Muscle of leg (tissue), 11 donors: ENCODE data around the gene CCDC137. TPM values are rescaled to one million over a fixed set of nuclear protein-coding genes. Genes with fewer than 3 reads are reported as not detected.
A peak's percentile ranks its signal among the peaks of the same experiment; 100 is the strongest.

Experiments
- DNase-seq: peaks from one replicate; pipeline ENCODE4 v3.0.0; 2013
- H3K27ac ChIP-seq: one replicate; pipeline ENCODE4 v1.5.1; 2013; ENCODE audit warnings: mild to moderate bottlenecking, low read length, control low read depth
- H3K27me3 ChIP-seq: one replicate; pipeline ENCODE4 v1.6.1; 2013; ENCODE audit warnings: low read length; ENCODE audit not compliant: control insufficient read depth, insufficient read depth
- H3K36me3 ChIP-seq: one replicate; pipeline ENCODE4 v1.6.1; 2013; ENCODE audit warnings: low read length; ENCODE audit not compliant: control insufficient read depth, insufficient read depth
- H3K4me1 ChIP-seq: one replicate; pipeline ENCODE4 v1.6.1; 2013; ENCODE audit warnings: low read length; ENCODE audit not compliant: control insufficient read depth, insufficient read depth
- H3K4me3 ChIP-seq: one replicate; pipeline ENCODE4 v1.5.1; 2013; ENCODE audit warnings: low read length, control low read depth
- H3K9me3 ChIP-seq: replicated peaks from 2 replicates; pipeline ENCODE4 v1.6.1; 2013; ENCODE audit warnings: low read depth, low read length; ENCODE audit not compliant: control insufficient read depth
- WGBS: methylation state at CpG from one replicate; pipeline ENCODE4 v1.1.5; 2013; ENCODE audit warnings: missing lambda C conversion rate; ENCODE audit not compliant: insufficient coverage; 5-methylcytosine and 5-hydroxymethylcytosine counted together
- polyA plus RNA-seq, 8 donors: library from polyadenylated mRNA; unstranded; fragments of 120-200 nt; gene quantifications; one replicate each; pipeline versions ENCODE4 v1.2.1 to v1.2.3, GENCODE V29; 2013; ENCODE audit warnings: inconsistent platforms in 1 of 8, low replicate concordance in 1 of 8; ENCODE audit not compliant: insufficient read length in 8 of 8, insufficient read depth in 1 of 8
- total RNA-seq: library from RNA; stranded (reverse); fragments of 120-200 nt; gene quantifications from one replicate; pipeline ENCODE4 v1.2.4, GENCODE V29; 2013

CCDC137 gene
- total and polyA plus RNA-seq, 9 donors = 9.1 to 18.0 (median 15.5) TPM

DNA sequence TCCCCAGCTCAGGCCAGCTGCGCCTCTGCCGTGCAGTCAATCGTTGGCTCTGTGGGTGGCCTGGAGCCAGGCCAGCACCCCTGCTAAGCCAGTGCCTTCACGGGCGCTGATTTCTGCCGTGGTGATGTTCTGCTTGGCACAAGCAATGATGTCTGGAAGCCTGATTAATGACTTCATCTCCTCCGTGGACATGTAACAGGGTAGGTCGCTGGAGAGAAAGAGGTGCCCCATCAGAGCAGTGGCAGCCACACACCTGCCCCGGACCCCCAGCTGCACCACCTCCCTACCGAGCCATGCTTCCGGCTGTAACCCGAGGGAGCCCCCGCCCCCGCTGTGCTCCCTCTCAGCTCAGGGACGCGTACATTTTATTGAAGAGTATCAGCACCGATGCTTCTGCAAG, 15.1 kb downstream of the CCDC137 start:
- no peak for DNase-seq
- WGBS = 73% methylated on average over 15 of the region's 17 CpGs
- H3K9me3 ChIP-seq = no peaks in the 10 kb centered on the region
- H3K36me3 ChIP-seq = peaks cover 24% of the 10 kb centered on the region
- no peak overlapping the region for H3K4me3 ChIP-seq
- peaks cover 26% of the 10 kb centered on the region for H3K4me1 ChIP-seq
- no peak overlapping the region for H3K27ac ChIP-seq
- H3K27me3 ChIP-seq = no peaks in the 10 kb centered on the region

DNA sequence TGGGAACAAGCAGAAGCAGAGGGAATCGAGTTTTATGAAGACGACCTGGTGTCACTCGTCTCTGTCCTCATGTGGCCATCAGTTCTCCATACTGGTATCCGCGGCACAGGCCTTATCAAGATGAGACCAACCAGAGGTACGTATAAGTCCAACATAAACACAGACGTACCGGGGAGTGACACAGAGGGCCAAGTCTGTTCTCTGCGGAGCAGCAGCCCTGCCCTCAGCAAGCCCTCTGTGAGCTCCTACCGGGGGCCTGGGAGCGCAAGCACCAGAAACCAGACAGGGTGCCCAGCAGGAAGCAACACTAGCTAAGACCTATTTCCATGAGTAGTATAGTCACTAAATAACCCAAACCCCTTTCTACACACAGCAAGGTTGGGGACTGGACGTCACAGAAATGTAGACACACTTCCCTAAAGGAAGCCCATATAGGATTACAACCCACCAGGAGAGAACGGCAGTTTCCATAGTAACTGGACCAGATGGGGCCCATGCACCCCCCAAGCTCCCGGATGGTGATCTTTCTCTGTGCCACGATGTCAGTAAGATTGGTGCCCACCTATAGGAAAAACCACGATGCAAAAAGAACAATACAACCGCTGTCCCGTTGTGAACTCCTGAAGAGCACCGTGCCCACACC, 16.1 kb downstream of the CCDC137 start:
- no peak overlapping the region for H3K27ac ChIP-seq
- WGBS = 37% methylated on average over 16 of the region's 19 CpGs
- no peak for DNase-seq
- H3K27me3 ChIP-seq = no peaks in the 10 kb centered on the region
- H3K4me1 ChIP-seq = peaks cover 26% of the 10 kb centered on the region
- peak overlapping the region; percentile 76 for H3K4me3 ChIP-seq
- H3K36me3 ChIP-seq = peaks cover 34% of the 10 kb centered on the region
- H3K9me3 ChIP-seq = no peaks in the 10 kb centered on the region

DNA sequence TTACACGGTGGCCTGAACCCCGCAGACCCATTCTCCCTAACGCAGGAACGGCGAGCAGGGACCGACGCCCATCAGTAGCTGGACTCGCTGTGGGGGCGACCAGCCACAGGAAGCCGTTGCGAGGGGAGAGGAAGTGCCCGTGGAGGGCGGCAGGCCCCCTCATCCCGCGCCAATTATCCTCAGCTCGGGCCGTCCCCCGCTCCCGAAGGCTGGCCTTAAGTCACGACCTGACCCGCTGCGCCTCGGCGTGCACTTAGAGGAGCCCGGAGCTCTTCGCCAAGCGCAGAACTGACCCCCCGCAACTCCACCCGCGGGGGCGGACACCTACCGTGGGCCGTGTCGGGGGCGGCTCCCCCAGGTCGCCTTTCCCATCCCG, 16.7 kb downstream of the CCDC137 start:
- peaks cover 39% of the 10 kb centered on the region for H3K36me3 ChIP-seq
- no peaks in the 10 kb centered on the region for H3K27me3 ChIP-seq
- peak overlapping the region; percentile 32 for H3K27ac ChIP-seq
- peak overlapping the region; percentile 76 for H3K4me3 ChIP-seq
- WGBS = 0% methylated on average over 37 of the region's 37 CpGs
- no peaks in the 10 kb centered on the region for H3K9me3 ChIP-seq
- peaks cover 26% of the 10 kb centered on the region for H3K4me1 ChIP-seq
- DNase-seq = no peak

DNA sequence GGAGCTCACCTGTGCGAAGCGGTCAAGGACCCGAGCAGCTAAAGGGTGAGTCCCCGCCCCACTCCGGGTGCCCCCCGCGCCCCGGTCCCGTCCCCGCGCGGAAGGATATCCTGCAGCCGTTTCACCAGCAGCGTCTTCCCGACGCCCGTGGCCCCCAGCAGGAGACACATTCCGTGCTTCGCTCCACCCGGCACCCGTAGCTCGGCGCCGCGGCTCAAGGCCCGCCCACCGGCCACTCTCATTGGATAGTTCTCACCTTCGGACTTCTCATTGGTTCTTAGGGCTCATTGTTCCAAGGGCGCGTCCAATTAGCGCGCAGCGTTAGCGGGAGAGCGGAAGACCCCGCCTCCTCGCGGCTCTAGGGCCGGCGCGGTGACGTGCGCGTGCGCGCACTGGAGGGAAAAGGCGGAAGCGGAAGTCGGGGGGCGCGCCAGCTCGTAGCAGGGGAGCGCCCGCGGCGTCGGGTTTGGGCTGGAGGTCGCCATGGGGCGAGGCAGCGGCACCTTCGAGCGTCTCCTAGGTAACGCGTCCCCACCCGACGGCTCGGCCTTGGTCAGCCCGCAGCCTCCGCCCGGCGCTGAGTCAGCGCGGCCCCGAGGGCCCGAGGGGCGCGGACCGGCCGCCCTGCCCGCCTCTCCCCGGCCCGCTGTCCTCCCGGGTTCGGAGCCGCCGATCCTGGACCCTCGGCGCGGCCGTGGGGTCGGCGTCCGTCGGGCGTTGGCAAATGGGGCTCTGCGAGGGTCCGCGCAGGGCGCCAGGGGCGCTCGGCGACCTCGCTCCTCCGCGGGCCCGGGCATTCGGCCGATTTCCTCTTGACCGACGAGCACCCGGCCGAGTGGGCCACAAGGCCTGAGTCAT, 17.3 kb downstream of the CCDC137 start, which contains the start of the genes ARL16 and HGS:
ARL16 (minus strand) TSS at position 214 of the 858 bp plus-strand sequence; CDS start at position 170, 44 bp downstream.
HGS (plus strand) TSS at position 428 of the 858 bp plus-strand sequence; CDS start at position 484, 56 bp downstream.
- under 1% methylated on average over 112 of the region's 112 CpGs for WGBS
- peaks cover 26% of the 10 kb centered on the region for H3K4me1 ChIP-seq
- H3K36me3 ChIP-seq = peaks cover 45% of the 10 kb centered on the region

DNA sequence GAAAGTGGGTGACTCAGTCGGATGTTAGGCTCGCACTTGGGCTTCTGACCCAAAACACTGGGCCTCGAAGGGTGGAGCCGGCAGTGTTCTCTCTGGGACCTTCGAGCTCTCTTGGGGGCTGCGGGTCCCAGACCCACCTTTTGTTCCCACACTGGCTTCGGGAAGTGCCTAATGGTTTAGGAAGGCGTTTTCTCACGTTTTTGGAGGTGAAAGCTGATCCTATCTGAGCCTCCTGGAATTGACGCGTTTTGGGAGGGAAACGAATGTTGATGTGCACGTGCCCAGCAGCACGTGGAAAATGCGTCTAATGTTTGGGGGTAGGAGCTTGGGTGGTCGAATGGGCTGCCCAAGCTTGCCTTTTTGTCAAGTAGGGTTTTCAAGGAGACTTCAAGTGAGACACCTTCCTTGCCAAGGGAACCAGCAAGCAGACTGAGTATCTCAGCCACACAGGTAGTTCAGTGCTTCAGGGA, 17.9 kb downstream of the CCDC137 start:
- peaks cover 52% of the 10 kb centered on the region for H3K36me3 ChIP-seq
- peaks cover 26% of the 10 kb centered on the region for H3K4me1 ChIP-seq
- H3K27me3 ChIP-seq = no peaks in the 10 kb centered on the region
- DNase-seq = no peak
- H3K9me3 ChIP-seq = no peaks in the 10 kb centered on the region
- peak overlapping the region; percentile 76 for H3K4me3 ChIP-seq
- WGBS = 4% methylated on average over 16 of the region's 16 CpGs
- H3K27ac ChIP-seq = peak overlapping the region; percentile 13

More for the DNA sequence above, 17.3 kb downstream of the CCDC137 start, which contains the start of the genes ARL16 and HGS:
- H3K27ac ChIP-seq = peak within 1 kb of the TSS; percentile 32
- H3K27me3 ChIP-seq = no peaks in the 10 kb centered on the region
- peak; percentile 100 for DNase-seq
- H3K4me3 ChIP-seq = peak within 1 kb of the TSS; percentile 76
- no peaks in the 10 kb centered on the region for H3K9me3 ChIP-seq

DNA sequence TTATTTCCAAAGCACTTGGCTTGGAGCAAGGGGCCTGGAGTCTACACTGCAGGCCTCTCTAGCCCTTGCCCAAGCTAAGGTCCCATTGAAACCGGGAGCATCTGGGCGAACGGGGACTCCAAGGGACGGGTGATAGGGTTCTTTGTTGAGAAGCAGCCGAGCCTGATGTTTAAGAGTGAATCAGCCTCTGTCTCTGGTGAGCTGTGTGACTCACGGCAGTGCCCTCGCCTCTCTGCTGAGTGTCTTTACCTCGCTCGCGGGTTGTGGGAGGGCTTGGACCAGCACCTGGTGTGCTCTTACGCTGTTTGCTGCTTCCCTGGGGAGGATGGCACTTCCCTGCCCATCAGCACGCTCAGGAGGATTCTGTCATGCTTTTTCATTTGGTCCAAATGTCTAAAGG, 18.6 kb downstream of the CCDC137 start:
- no peak overlapping the region for H3K27ac ChIP-seq
- H3K4me1 ChIP-seq = peaks cover 26% of the 10 kb centered on the region
- no peaks in the 10 kb centered on the region for H3K9me3 ChIP-seq
- no peaks in the 10 kb centered on the region for H3K27me3 ChIP-seq
- 84% methylated on average over 11 of the region's 12 CpGs for WGBS
- H3K36me3 ChIP-seq = peaks cover 58% of the 10 kb centered on the region
- no peak for DNase-seq
- H3K4me3 ChIP-seq = peak overlapping the region; percentile 76

DNA sequence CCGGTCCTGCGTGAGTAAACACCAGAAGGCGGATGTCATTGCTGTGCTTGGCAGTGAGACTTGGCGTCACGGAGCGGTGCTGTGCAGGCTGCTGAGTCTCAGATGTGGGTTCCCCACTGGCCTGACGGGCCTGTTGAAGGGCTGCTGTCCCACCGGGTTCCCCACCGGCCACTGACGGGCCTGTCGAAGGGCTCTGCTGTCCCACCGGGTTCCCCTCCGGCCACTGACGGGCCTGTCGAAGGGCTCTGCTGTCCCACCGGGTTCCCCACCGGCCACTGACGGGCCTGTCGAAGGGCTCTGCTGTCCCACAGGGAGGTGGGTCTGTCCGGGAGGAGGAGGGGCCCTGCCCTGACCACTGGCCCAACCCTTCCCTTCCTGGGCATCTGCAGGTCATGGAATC, 20.1 kb downstream of the CCDC137 start:
- Histone ChIP-seq H3K4me3 (no peak overlapping the region), H3K9me3 (no peaks in the 10 kb centered on the region), H3K4me1 (peaks cover 26% of the 10 kb centered on the region), H3K27me3 (no peaks in the 10 kb centered on the region), H3K36me3 (peaks cover 63% of the 10 kb centered on the region), H3K27ac (no peak overlapping the region)
- whole genome bisulfite sequencing = 92% methylated on average over 20 of the region's 20 CpGs
- DNase-seq = no peak

DNA sequence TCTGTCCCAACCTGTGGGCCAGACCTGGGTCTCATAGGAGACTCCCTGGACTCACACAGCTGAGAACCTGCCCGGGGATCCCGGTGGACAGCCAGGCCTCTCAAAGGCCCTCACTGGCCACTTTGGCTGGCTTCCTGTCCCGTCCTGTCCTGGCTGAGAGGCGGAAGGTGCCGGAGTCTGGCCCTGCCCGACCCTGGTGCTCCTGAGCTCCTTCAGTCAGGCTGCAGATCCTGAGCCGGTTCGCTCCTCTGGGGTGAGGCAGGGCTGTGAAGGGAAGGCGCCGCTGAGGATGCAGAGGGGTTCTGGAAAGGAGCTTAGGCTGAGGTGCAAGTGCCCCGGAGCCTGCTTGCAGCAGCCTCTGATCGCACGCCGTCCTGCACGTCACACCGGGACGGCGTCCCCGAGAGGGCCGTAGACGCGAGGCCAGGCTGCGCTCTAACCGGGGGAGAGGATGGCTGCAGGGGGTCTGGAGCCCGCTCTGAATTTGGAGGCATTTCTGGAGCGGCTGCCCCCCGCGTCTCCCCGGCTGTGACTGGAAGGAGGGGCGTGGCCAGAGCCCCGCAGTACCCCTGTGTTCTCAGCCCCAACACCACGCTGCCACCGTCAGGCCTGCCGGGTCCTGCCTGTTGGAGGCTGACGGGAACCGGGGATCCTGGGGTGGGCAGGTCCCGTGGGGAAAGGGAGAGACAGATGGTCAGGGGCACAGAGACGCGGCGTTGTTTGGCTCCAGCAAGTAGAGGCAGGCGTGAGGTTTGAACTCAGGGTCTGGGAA, 21.4 kb downstream of the CCDC137 start:
- Histone ChIP-seq H3K4me3 (no peak overlapping the region), H3K4me1 (peaks cover 14% of the 10 kb centered on the region), H3K9me3 (no peaks in the 10 kb centered on the region), H3K27me3 (no peaks in the 10 kb centered on the region), H3K27ac (no peak overlapping the region), H3K36me3 (peaks cover 76% of the 10 kb centered on the region)
- 90% methylated on average over 40 of the region's 41 CpGs for WGBS
- DNase-seq = no peak

DNA sequence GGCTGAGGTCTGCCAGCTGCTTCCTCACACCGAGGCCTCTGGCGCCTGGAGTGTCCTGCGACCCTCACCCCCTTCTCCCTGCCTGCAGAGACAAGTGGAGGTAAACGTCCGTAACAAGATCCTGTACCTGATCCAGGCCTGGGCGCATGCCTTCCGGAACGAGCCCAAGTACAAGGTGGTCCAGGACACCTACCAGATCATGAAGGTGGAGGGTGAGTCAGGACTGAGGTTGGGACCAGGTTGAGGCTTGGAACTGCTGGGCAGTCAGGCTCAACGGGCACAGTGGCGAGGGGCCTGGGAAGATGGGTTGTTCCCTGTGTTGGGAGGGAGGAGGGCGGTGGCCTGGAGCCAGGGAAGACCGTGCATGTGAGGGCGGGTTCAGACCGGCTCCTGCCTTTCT, 22.1 kb downstream of the CCDC137 start:
- Histone ChIP-seq H3K4me1 (peaks cover 14% of the 10 kb centered on the region), H3K27me3 (no peaks in the 10 kb centered on the region), H3K9me3 (no peaks in the 10 kb centered on the region), H3K27ac (no peak overlapping the region), H3K36me3 (peaks cover 82% of the 10 kb centered on the region), H3K4me3 (no peak overlapping the region)
- 85% methylated on average over 14 of the region's 14 CpGs for WGBS
- no peak for DNase-seq
